ENCODE measurements around the gene RREB1.

Gene RREB1

DNA sequence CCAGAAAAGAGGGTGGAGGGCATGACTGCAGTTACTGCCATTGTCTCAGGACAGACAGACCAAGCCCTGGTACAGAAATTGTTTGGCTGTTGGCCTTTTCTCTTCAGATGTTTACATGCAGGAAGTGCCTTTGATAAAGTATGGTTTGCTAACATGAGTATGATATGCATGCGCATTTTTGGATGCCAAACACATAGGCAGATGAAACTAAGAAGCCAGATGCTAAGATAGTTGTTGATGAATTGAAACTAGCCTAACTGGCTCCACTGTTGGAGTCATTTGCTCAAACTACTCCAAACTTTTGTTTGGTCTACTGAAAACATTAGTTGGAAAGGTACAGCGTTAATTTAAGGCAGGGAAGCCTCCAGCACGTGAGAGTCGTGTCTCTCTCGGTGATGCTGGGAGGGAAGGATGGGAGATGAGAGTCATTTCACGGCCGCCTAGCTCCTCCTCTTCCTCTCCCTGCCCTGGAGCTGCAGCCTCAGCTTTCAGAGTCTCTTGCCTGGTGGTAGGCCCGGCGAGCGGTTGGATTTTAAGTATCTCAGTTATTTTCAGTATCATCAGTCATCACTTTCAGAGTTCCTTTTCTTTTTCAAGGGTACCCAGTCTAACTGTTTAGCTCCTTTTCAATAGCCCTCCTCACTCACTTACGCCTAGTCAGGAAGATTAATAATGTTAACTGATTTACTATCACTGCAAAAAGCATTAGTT, 29.7 kb downstream of the RREB1 start:
- H3K27me3 ChIP-seq (ENCODE audit: control insufficient read depth, insufficient read depth, low read length) = no peaks in the 10 kb centered on the region
- peaks cover 4% of the 10 kb centered on the region for H3K4me1 ChIP-seq (ENCODE audit: control insufficient read depth, insufficient read depth, low read length)
- no peak overlapping the region for H3K27ac ChIP-seq (ENCODE audit: low read length)
- no peaks in the 10 kb centered on the region for H3K36me3 ChIP-seq (ENCODE audit: control insufficient read depth, insufficient read depth, low read length)
- H3K9me3 ChIP-seq (ENCODE audit: control insufficient read depth, insufficient read depth, low read length) = no peaks in the 10 kb centered on the region
- no peak for DNase-seq (ENCODE audit: low read depth, low spot score)
- no CpG with 5 or more reads among the region's 11 CpGs for WGBS (ENCODE audit: insufficient coverage, insufficient read length)
- H3K4me3 ChIP-seq (ENCODE audit: low read length) = no peak overlapping the region

DNA sequence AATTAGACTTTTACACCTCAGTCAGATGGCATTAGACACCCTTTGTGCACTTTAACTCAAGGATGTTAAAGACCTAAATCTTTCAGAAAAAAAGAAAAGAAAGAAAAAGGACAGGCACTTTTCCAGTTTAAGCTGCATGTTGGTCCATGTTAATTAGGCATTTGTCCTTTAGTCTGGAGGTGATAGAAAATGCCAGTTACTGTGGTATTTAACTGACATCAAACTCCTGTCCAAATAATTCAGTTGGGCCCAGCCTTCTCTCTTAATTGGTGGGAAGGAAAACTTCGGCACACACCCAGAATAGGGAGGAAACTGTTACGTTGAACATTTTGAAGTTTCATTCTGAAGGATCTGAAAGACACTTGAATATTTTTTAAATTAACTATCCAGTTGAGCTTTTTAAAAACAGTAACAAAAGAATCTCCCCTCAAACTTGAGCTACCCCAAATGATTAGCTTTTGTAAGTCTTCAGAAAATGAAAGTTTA, 30.3 kb downstream of the RREB1 start:
- no peaks in the 10 kb centered on the region for H3K9me3 ChIP-seq (ENCODE audit: control insufficient read depth, insufficient read depth, low read length)
- H3K27ac ChIP-seq (ENCODE audit: low read length) = no peak overlapping the region
- H3K4me1 ChIP-seq (ENCODE audit: control insufficient read depth, insufficient read depth, low read length) = peaks cover 4% of the 10 kb centered on the region
- no peak for DNase-seq (ENCODE audit: low read depth, low spot score)
- no peaks in the 10 kb centered on the region for H3K27me3 ChIP-seq (ENCODE audit: control insufficient read depth, insufficient read depth, low read length)
- no CpG with 5 or more reads among the region's 2 CpGs for WGBS (ENCODE audit: insufficient coverage, insufficient read length)
- no peaks in the 10 kb centered on the region for H3K36me3 ChIP-seq (ENCODE audit: control insufficient read depth, insufficient read depth, low read length)
- no peak overlapping the region for H3K4me3 ChIP-seq (ENCODE audit: low read length)

DNA sequence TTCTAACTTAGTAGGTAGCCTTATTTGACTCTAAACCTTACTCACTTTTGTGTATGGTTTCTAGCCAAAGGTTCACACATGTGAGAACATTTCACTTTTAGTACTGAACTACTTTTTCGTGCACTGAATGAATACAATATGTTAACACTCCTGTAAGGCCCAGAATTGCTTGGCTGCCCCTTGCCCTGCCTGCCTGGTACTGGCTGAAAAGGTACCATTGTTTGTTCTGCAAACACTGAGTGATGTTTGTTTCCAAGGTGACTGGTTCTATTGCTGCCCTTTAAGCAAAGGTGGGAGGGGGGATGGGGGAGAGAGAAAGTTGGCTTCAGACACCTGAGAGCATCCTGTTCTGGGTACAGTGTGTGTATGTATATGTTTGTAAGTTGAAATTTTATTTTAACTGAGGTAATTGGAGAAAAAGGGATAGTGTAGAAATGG, 31.2 kb downstream of the RREB1 start:
- Histone ChIP-seq H3K4me1 (ENCODE audit: control insufficient read depth, insufficient read depth, low read length) (peaks cover 4% of the 10 kb centered on the region), H3K27ac (ENCODE audit: low read length) (no peak overlapping the region), H3K4me3 (ENCODE audit: low read length) (no peak overlapping the region), H3K9me3 (ENCODE audit: control insufficient read depth, insufficient read depth, low read length) (no peaks in the 10 kb centered on the region), H3K36me3 (ENCODE audit: control insufficient read depth, insufficient read depth, low read length) (no peaks in the 10 kb centered on the region), H3K27me3 (ENCODE audit: control insufficient read depth, insufficient read depth, low read length) (no peaks in the 10 kb centered on the region)
- WGBS (ENCODE audit: insufficient coverage, insufficient read length) = no CpG with 5 or more reads among the region's 1 CpG
- DNase-seq (ENCODE audit: low read depth, low spot score) = no peak

DNA sequence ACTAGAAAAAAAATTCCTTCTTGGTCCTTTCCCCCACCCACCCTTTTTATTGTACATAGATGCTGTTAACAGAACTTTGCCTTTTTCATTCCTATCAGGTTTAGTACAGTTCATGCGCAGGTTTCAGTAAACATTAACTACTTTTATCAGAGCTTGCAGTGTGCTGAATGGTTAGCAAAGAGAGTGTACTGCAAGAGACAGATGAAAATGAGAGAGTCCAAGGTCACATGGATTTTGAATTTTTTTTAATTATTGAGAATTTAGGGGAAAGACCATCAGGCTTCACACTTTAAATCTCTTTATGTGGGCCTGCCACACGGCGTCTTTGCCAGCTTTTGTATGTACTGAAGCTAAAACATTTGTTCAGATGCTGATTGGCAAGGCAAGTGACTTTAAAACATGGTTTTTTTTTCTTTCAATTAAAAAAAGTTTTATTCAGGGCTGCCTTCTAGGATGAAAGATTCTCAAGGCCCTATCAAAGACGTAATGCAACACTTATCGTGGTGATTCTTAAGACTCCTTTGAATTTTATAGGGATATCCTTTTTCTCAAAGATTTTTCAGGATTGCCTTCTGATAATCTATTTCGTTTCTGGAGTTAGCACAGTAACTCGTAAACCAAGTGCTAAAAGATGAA, 32.2 kb downstream of the RREB1 start:
- Histone ChIP-seq H3K36me3 (ENCODE audit: control insufficient read depth, insufficient read depth, low read length) (no peaks in the 10 kb centered on the region), H3K9me3 (ENCODE audit: control insufficient read depth, insufficient read depth, low read length) (no peaks in the 10 kb centered on the region), H3K27ac (ENCODE audit: low read length) (no peak overlapping the region), H3K27me3 (ENCODE audit: control insufficient read depth, insufficient read depth, low read length) (no peaks in the 10 kb centered on the region), H3K4me1 (ENCODE audit: control insufficient read depth, insufficient read depth, low read length) (peaks cover 4% of the 10 kb centered on the region), H3K4me3 (ENCODE audit: low read length) (no peak overlapping the region)
- WGBS (ENCODE audit: insufficient coverage, insufficient read length) = no CpG with 5 or more reads among the region's 7 CpGs
- no peak for DNase-seq (ENCODE audit: low read depth, low spot score)

DNA sequence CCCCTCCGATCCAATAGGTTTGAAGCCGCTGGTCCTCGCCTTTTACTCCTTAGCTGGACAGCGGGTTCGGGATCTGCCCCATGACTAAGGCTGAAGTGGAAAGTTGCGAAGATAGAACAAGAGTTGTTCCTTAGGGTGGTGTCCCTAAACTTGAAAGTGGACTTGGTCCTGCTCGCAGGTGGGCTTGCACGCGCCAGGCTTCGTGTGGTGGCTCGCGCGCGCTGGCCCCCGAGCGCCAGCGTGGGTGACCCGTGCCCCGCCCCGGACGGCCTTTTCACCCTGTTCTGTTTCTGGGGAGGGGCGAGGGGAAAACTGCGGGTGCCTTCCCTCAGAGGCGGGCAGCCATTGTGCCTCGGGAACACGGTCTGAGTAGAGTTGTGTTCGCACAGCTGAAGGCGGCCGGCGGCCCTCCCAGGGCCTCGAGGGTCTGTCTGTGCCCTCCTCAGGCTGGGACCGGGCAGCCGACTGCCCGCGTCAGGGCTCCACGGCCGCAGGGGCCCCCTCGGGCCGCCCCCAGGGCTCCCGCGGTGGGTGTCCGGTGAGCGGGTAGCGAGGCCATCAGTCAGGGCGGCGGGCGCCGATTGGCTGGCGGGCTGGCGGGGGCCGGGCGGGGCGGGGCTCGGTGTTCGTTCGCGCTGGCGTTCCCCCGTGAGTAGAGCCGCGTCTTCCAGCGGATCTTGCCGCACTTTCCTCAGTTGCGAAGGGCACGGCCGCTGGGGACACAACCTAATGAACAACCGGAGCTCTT, 33.0 kb downstream of the RREB1 start:
- Histone ChIP-seq H3K9me3 (ENCODE audit: control insufficient read depth, insufficient read depth, low read length) (no peaks in the 10 kb centered on the region), H3K36me3 (ENCODE audit: control insufficient read depth, insufficient read depth, low read length) (no peaks in the 10 kb centered on the region), H3K4me3 (ENCODE audit: low read length) (peak overlapping the region; percentile 39; the same call in 1 of the 2 replicates), H3K4me1 (ENCODE audit: control insufficient read depth, insufficient read depth, low read length) (peaks cover 4% of the 10 kb centered on the region), H3K27ac (ENCODE audit: low read length) (no peak overlapping the region), H3K27me3 (ENCODE audit: control insufficient read depth, insufficient read depth, low read length) (no peaks in the 10 kb centered on the region)
- WGBS (ENCODE audit: insufficient coverage, insufficient read length) = no CpG with 5 or more reads among the region's 67 CpGs
- DNase-seq (ENCODE audit: low read depth, low spot score) = no peak

DNA sequence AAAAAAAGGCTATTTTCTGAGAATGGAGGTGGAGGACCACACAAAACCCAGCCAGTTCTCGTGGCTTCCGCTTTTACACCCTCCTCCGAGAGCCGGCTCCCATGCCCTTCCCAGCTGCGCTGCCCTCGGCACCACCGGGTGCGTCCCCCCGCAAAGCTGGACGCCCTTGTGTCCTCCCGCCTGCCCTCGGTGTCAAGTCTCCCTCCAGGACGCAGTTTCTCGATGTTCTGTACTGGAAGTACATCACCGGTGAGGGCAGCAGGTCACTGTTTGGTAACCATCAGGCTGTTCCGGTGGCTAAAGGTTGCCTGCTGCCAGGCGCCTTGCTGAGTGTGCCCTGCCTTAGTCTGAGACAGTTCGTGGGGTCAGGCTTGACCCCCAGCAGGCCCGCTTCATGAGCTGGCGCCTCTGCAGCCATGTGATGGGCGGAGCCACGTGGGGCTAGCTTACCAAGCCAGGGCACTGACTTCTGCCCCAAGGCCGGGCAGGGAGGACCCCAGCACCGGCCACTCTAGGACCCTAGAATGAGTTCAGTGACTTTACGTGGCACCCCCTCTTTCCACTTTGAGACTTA, 34.6 kb downstream of the RREB1 start:
- Histone ChIP-seq H3K4me1 (ENCODE audit: control insufficient read depth, insufficient read depth, low read length) (peaks cover 8% of the 10 kb centered on the region; the same call in 1 of the 2 replicates), H3K27ac (ENCODE audit: low read length) (no peak overlapping the region), H3K36me3 (ENCODE audit: control insufficient read depth, insufficient read depth, low read length) (no peaks in the 10 kb centered on the region), H3K9me3 (ENCODE audit: control insufficient read depth, insufficient read depth, low read length) (no peaks in the 10 kb centered on the region), H3K27me3 (ENCODE audit: control insufficient read depth, insufficient read depth, low read length) (no peaks in the 10 kb centered on the region), H3K4me3 (ENCODE audit: low read length) (no peak overlapping the region)
- WGBS (ENCODE audit: insufficient coverage, insufficient read length) = no CpG with 5 or more reads among the region's 25 CpGs
- DNase-seq (ENCODE audit: low read depth, low spot score) = no peak

DNA sequence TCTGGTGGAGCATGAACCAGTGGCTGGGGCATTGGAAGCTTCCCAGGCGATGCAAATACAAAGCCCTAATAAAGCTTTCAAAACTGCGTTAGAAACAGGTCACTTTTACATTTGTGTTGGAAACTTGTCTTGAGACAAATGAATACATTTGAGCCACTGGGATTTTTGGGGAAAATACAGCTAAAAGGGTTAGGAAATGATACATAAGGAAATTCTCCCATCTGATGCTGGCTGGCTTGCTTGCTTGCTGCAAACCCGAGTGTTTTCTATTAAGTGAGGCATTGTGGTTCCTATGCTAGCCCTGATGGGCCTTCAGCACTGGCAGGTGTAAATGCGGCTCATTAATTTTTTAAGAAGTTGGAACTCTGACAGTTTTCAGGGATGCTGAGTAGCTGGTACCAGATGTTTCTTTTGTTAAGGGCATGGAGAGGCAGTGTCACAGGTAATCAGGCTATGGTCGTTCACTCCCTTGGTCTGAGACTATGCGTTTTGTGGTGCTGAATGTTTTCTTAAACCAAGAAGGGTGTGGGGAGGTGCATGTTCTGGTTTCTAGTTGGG, 35.2 kb downstream of the RREB1 start:
- Histone ChIP-seq H3K27ac (ENCODE audit: low read length) (no peak overlapping the region), H3K4me3 (ENCODE audit: low read length) (no peak overlapping the region), H3K36me3 (ENCODE audit: control insufficient read depth, insufficient read depth, low read length) (no peaks in the 10 kb centered on the region), H3K4me1 (ENCODE audit: control insufficient read depth, insufficient read depth, low read length) (peaks cover 9% of the 10 kb centered on the region; the same call in 1 of the 2 replicates), H3K9me3 (ENCODE audit: control insufficient read depth, insufficient read depth, low read length) (no peaks in the 10 kb centered on the region), H3K27me3 (ENCODE audit: control insufficient read depth, insufficient read depth, low read length) (no peaks in the 10 kb centered on the region)
- DNase-seq (ENCODE audit: low read depth, low spot score) = no peak
- no CpG with 5 or more reads among the region's 6 CpGs for WGBS (ENCODE audit: insufficient coverage, insufficient read length)

DNA sequence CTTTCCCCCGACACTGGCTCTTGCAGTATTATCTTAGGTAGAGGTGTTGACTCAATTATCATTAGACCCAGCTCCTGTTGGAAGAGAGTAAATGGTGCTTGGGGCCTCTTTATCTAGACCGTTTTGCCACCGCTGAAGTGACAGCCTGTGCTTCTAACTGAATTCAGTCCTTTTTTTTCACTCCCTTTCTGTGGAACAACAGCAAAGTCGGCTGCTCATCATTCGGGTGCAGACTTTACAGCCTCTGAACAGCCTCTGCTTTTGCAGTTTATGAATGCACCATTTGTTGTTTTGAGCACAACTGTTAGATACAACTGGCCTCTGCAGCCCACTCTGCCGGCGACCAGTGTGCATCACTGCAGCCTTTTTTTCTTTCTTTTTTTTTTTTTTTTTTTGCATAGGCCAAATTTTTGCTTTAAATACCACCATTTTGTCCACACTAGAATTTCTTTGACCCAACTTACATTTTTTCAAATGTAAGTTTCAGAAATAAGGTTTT, 35.8 kb downstream of the RREB1 start:
- Histone ChIP-seq H3K27ac (ENCODE audit: low read length) (no peak overlapping the region), H3K36me3 (ENCODE audit: control insufficient read depth, insufficient read depth, low read length) (no peaks in the 10 kb centered on the region), H3K27me3 (ENCODE audit: control insufficient read depth, insufficient read depth, low read length) (no peaks in the 10 kb centered on the region), H3K4me1 (ENCODE audit: control insufficient read depth, insufficient read depth, low read length) (peaks cover 9% of the 10 kb centered on the region; the same call in 1 of the 2 replicates), H3K4me3 (ENCODE audit: low read length) (no peak overlapping the region), H3K9me3 (ENCODE audit: control insufficient read depth, insufficient read depth, low read length) (no peaks in the 10 kb centered on the region)
- WGBS (ENCODE audit: insufficient coverage, insufficient read length) = no CpG with 5 or more reads among the region's 7 CpGs
- no peak for DNase-seq (ENCODE audit: low read depth, low spot score)

DNA sequence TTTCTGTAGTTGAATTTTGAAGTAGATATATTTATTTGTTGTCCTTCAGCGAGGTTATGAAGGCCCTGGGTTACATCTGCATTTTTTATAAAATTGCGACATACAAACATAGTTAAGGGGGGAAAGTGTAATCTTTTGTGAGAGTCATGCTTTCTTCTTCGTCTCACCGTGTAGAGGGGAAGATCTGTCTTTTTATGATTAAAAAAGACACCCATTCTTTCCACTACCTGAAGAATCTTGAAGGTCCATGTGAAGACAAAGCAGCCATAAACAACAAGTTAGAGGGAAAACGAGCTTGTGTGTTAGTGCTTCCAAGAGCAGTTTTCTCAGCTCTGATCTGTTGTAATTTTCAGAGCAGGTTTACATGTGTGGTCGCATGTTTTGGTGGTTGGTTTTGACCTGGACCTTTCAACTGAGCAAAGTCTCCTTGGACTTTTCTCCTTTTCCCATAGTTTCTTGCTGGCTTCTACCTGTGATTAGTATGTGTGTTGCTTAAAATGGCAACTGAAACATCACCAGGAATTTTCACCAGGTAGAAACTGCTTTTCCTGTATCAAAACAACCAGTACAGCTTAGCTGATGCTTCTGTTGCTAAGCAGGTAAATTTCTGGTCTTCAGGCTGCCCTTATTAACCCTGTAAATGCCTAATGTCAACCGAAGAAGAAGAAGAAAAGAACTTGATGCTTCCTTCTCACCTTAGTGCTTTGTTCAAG, 37.3 kb downstream of the RREB1 start:
- DNase-seq (ENCODE audit: low read depth, low spot score) = no peak
- no peak overlapping the region for H3K27ac ChIP-seq (ENCODE audit: low read length)
- H3K9me3 ChIP-seq (ENCODE audit: control insufficient read depth, insufficient read depth, low read length) = no peaks in the 10 kb centered on the region
- no peaks in the 10 kb centered on the region for H3K27me3 ChIP-seq (ENCODE audit: control insufficient read depth, insufficient read depth, low read length)
- no peaks in the 10 kb centered on the region for H3K36me3 ChIP-seq (ENCODE audit: control insufficient read depth, insufficient read depth, low read length)
- H3K4me3 ChIP-seq (ENCODE audit: low read length) = no peak overlapping the region
- peaks cover 9% of the 10 kb centered on the region; the same call in 1 of the 2 replicates for H3K4me1 ChIP-seq (ENCODE audit: control insufficient read depth, insufficient read depth, low read length)
- WGBS (ENCODE audit: insufficient coverage, insufficient read length) = no CpG with 5 or more reads among the region's 7 CpGs
